Suprapubic skin (tissue), 4 donors: ENCODE results near the gene PTPRN2. TPM values are rescaled to one million over a fixed set of nuclear protein-coding genes. Genes with fewer than 3 reads are reported as not detected.
A peak's percentile ranks its signal among the peaks of the same experiment; 100 is the strongest.

Experiments
- DNase-seq, 2 donors: peaks; one replicate each; pipeline ENCODE4 v3.0.0-alpha.2; 2019; ENCODE audit warnings: low spot score in 2 of 2
- H3K27ac ChIP-seq: fragments of 200-600 bp; sonication (generic); one replicate; pipeline ENCODE4 v1.5.1; 2019
- H3K27me3 ChIP-seq: fragments of 200-600 bp; sonication (generic); one replicate; pipeline ENCODE4 v1.5.1; 2019
- H3K36me3 ChIP-seq: fragments of 200-600 bp; sonication (generic); one replicate; pipeline ENCODE4 v1.5.1; 2019
- H3K4me1 ChIP-seq: fragments of 200-600 bp; sonication (generic); one replicate; pipeline ENCODE4 v1.5.1; 2019
- H3K4me3 ChIP-seq: fragments of 200-600 bp; sonication (generic); one replicate; pipeline ENCODE4 v1.5.1; 2019; ENCODE audit warnings: mild to moderate bottlenecking
- H3K9me3 ChIP-seq: fragments of 200-600 bp; sonication (generic); one replicate; pipeline ENCODE4 v1.5.1; 2019
- CTCF ChIP-seq, 2 donors: fragments of 200-600 bp in 1 of 2; fragments of 450-650 bp in 1 of 2; sonication (generic) in 1 of 2; IDR thresholded peaks; one replicate each; pipeline ENCODE4 v1.5.1; 2016 to 2019; ENCODE audit warnings: antibody characterized with exemption in 2 of 2, mild to moderate bottlenecking in 1 of 2, moderate library complexity in 1 of 2
- EP300 ChIP-seq: sonication (generic); formaldehyde crosslinking; IDR thresholded peaks from one replicate; pipeline ENCODE4 v1.6.1; 2017; ENCODE audit warnings: antibody characterized with exemption
- POLR2A ChIP-seq, 2 donors: fragments of 450-650 bp; IDR thresholded peaks; one replicate each; pipeline ENCODE4 v1.6.1; 2017; ENCODE audit warnings: antibody characterized with exemption in 2 of 2, mild to moderate bottlenecking in 2 of 2, moderate library complexity in 2 of 2
- POLR2AphosphoS5 ChIP-seq, 3 donors: sonication (generic); formaldehyde crosslinking; IDR thresholded peaks; one replicate each; pipeline ENCODE4 v1.6.1; 2017; ENCODE audit warnings: antibody characterized with exemption in 3 of 3
- WGBS: methylation state at CpG from one replicate; pipeline ENCODE4 v1.1.5; 2018; 5-methylcytosine and 5-hydroxymethylcytosine counted together
- total RNA-seq, 4 donors: library from RNA; depleted of rRNA; stranded (reverse); fragments of >200 nt; gene quantifications; one replicate each; pipeline ENCODE4 v1.1.0, GENCODE V29; 2016

The PTPRN2 gene
- total RNA-seq, 4 donors from 2014 or later: 0.23 to 1.8 (median 1.3) TPM

- Histone ChIP-seq H3K27ac (no peak overlapping the region), H3K36me3 (no peaks in the 10 kb centered on the region), H3K4me1 (no peaks in the 10 kb centered on the region), H3K9me3 (no peaks in the 10 kb centered on the region), H3K27me3 (peaks cover 17% of the 10 kb centered on the region), H3K4me3 (no peak overlapping the region)
- WGBS: 85% methylated on average over 16 of the region's 24 CpGs
- TF ChIP-seq POLR2AphosphoS5 (IDR thresholded peaks at IDR 0.05) (no peak), CTCF (IDR thresholded peaks at IDR 0.05) (no peak), POLR2A (IDR thresholded peaks at IDR 0.05) (no peak), EP300 (no peak)
- no peak for DNase-seq
These were observed 953.0 kb downstream of the PTPRN2 start for GRCh38 chr7:157634401-157635147.

GRCh38 chr7:157633465-157634185 is 954.0 kb downstream of the PTPRN2 start:
- Histone ChIP-seq H3K9me3 (no peaks in the 10 kb centered on the region), H3K4me1 (no peaks in the 10 kb centered on the region), H3K27ac (no peak overlapping the region), H3K36me3 (no peaks in the 10 kb centered on the region), H3K27me3 (peaks cover 22% of the 10 kb centered on the region), H3K4me3 (no peak overlapping the region)
- DNase-seq: peak in 1 of 2 donors; percentile 65
- 74% methylated on average over 21 of the region's 21 CpGs for WGBS
- TF ChIP-seq POLR2A (IDR thresholded peaks at IDR 0.05) (no peak), POLR2AphosphoS5 (IDR thresholded peaks at IDR 0.05) (no peak), EP300 (no peak), CTCF (IDR thresholded peaks at IDR 0.05) (no peak)

GRCh38 chr7:157630301-157630853 is 957.2 kb downstream of the PTPRN2 start:
- no peak overlapping the region for H3K27ac ChIP-seq
- no peak for DNase-seq
- no peak for TF ChIP-seq CTCF (IDR thresholded peaks at IDR 0.05)
- TF ChIP-seq POLR2A (IDR thresholded peaks at IDR 0.05): no peak
- no peak for TF ChIP-seq EP300
- H3K4me3 ChIP-seq: no peak overlapping the region
- H3K36me3 ChIP-seq: no peaks in the 10 kb centered on the region
- peaks cover 27% of the 10 kb centered on the region for H3K27me3 ChIP-seq
- no peaks in the 10 kb centered on the region for H3K4me1 ChIP-seq
- 81% methylated on average over 16 of the region's 16 CpGs for whole genome bisulfite sequencing
- no peaks in the 10 kb centered on the region for H3K9me3 ChIP-seq

- no peak overlapping the region for H3K27ac ChIP-seq
- no peak overlapping the region for H3K4me3 ChIP-seq
- TF ChIP-seq EP300 (no peak), POLR2AphosphoS5 (IDR thresholded peaks at IDR 0.05) (no peak), POLR2A (IDR thresholded peaks at IDR 0.05) (no peak), CTCF (IDR thresholded peaks at IDR 0.05) (no peak)
- no peak for DNase-seq
- H3K4me1 ChIP-seq: no peaks in the 10 kb centered on the region
- WGBS: 86% methylated on average over 12 of the region's 12 CpGs
- H3K27me3 ChIP-seq: peaks cover 17% of the 10 kb centered on the region
- no peaks in the 10 kb centered on the region for H3K9me3 ChIP-seq
- no peaks in the 10 kb centered on the region for H3K36me3 ChIP-seq
These were observed 959.2 kb downstream of the PTPRN2 start for GRCh38 chr7:157628456-157628855.

GRCh38 chr7:157627646-157628045 is 960.0 kb downstream of the PTPRN2 start:
- no peaks in the 10 kb centered on the region for H3K36me3 ChIP-seq
- no peak overlapping the region for H3K4me3 ChIP-seq
- H3K9me3 ChIP-seq: no peaks in the 10 kb centered on the region
- WGBS: 84% methylated on average over 8 of the region's 8 CpGs
- H3K27ac ChIP-seq: no peak overlapping the region
- TF ChIP-seq POLR2AphosphoS5 (IDR thresholded peaks at IDR 0.05) (no peak), CTCF (IDR thresholded peaks at IDR 0.05) (no peak), EP300 (no peak), POLR2A (IDR thresholded peaks at IDR 0.05) (no peak)
- no peaks in the 10 kb centered on the region for H3K4me1 ChIP-seq
- no peak for DNase-seq
- peaks cover 16% of the 10 kb centered on the region for H3K27me3 ChIP-seq
